ENCODE measurements around the gene DSCAM.

DSCAM gene

DNA sequence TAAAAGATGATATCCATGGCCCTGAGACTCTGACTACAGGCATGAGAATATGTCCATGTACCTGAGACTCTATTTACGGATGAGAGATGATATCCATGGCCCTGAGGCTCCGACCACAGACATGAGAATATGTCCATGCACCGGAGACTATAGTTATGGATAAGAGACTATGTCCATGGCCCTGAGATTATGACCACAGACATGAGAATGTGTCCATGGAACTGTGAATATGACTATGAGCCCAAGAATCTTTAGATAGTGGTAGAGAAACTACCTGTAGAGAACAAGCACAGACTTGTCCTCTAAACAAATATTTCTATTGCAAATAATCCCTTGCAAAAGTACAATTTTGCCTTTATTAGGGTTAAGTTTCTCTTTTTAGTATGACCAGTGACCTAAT is 716.5 kb downstream of the DSCAM start:
- Histone ChIP-seq H3K4me2 (ENCODE audit: low read length) (no peak overlapping the region), H4K20me1 (ENCODE audit: insufficient read depth, low read length) (no peaks in the 10 kb centered on the region), H3K36me3 (ENCODE audit: insufficient read depth, low read length) (no peaks in the 10 kb centered on the region), H3K9ac (ENCODE audit: low read length) (no peak overlapping the region), H3K4me3 (ENCODE audit: low read depth, low read length, poor library complexity, severe bottlenecking) (no peak overlapping the region), H3K4me1 (ENCODE audit: insufficient read depth, low read length, severe bottlenecking) (no peaks in the 10 kb centered on the region), H3K9me2 (ENCODE audit: low read depth, low read length) (no peaks in the 10 kb centered on the region), H3K27me3 (ENCODE audit: insufficient read depth, low read length) (peaks cover 4% of the 10 kb centered on the region; the same call in 1 of the 2 replicates), H3K9me3 (ENCODE audit: low read length) (no peaks in the 10 kb centered on the region), H2AFZ (ENCODE audit: low read length) (no peak overlapping the region), H3K79me2 (ENCODE audit: insufficient read depth, low read length) (no peaks in the 10 kb centered on the region), H3F3A (ENCODE audit: insufficient read depth, low read length) (no peaks in the 10 kb centered on the region), H3K27ac (ENCODE audit: low read depth, low read length, poor library complexity, severe bottlenecking) (no peak overlapping the region)
- TF ChIP-seq, protein P1, sequence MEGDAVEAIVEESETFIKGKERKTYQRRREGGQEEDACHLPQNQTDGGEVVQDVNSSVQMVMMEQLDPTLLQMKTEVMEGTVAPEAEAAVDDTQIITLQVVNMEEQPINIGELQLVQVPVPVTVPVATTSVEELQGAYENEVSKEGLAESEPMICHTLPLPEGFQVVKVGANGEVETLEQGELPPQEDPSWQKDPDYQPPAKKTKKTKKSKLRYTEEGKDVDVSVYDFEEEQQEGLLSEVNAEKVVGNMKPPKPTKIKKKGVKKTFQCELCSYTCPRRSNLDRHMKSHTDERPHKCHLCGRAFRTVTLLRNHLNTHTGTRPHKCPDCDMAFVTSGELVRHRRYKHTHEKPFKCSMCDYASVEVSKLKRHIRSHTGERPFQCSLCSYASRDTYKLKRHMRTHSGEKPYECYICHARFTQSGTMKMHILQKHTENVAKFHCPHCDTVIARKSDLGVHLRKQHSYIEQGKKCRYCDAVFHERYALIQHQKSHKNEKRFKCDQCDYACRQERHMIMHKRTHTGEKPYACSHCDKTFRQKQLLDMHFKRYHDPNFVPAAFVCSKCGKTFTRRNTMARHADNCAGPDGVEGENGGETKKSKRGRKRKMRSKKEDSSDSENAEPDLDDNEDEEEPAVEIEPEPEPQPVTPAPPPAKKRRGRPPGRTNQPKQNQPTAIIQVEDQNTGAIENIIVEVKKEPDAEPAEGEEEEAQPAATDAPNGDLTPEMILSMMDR (IDR thresholded peaks at IDR 0.05; ENCODE audit: low read length) = no peak
- TF ChIP-seq EZH2 (IDR thresholded peaks at IDR 0.05; ENCODE audit: borderline replicate concordance, low read length) = no peak

DNA sequence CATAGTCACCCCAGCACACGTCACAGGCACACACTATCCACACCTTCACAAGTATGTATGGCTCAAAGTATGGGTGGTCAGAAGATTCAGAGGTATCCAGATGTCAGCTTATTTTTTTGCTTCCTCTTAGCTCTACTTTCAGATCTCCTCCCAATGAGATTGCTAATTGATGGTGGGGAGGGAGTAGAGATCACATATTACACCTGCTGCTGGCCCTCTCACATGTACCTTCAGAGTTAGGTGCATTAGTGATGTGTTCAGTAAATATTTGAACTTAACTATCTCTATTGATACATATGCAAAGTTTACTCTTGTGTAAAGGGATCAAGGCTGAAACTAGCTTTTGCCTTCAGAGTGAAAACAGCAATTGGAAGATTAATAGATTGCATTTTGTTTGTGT is 717.1 kb downstream of the DSCAM start:
- Histone ChIP-seq H3K27me3 (ENCODE audit: insufficient read depth, low read length) (peaks cover 4% of the 10 kb centered on the region; the same call in 1 of the 2 replicates), H3K4me1 (ENCODE audit: insufficient read depth, low read length, severe bottlenecking) (no peaks in the 10 kb centered on the region), H3K79me2 (ENCODE audit: insufficient read depth, low read length) (no peaks in the 10 kb centered on the region), H3K9ac (ENCODE audit: low read length) (no peak overlapping the region), H4K20me1 (ENCODE audit: insufficient read depth, low read length) (no peaks in the 10 kb centered on the region), H3K4me2 (ENCODE audit: low read length) (no peak overlapping the region), H3K27ac (ENCODE audit: low read depth, low read length, poor library complexity, severe bottlenecking) (no peak overlapping the region), H3F3A (ENCODE audit: insufficient read depth, low read length) (no peaks in the 10 kb centered on the region), H3K4me3 (ENCODE audit: low read depth, low read length, poor library complexity, severe bottlenecking) (no peak overlapping the region), H3K9me2 (ENCODE audit: low read depth, low read length) (no peaks in the 10 kb centered on the region), H3K36me3 (ENCODE audit: insufficient read depth, low read length) (no peaks in the 10 kb centered on the region), H2AFZ (ENCODE audit: low read length) (no peak overlapping the region), H3K9me3 (ENCODE audit: low read length) (no peaks in the 10 kb centered on the region)
- TF ChIP-seq, protein P1 (IDR thresholded peaks at IDR 0.05; ENCODE audit: low read length) = no peak
- no peak for TF ChIP-seq EZH2 (IDR thresholded peaks at IDR 0.05; ENCODE audit: borderline replicate concordance, low read length)

DNA sequence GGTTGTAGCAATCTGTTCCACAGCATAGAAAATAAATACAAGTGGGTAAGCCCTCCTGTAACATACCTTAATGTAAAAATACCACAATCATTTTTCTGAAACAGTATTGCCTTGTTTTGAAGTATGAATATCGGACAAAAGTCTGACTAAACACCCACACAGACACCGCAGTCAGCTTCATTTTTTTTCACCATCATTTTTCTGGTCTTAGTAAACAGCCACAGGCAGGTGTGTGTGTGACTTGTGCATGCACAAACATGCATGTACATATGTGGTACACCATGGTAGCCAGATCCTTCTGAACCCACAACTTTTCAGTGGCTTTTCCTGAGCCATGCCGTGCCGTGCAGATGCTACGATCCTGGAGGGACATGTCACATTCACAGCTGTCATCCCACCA is 718.1 kb downstream of the DSCAM start:
- Histone ChIP-seq H3K4me3 (ENCODE audit: low read depth, low read length, poor library complexity, severe bottlenecking) (no peak overlapping the region), H3K9ac (ENCODE audit: low read length) (no peak overlapping the region), H3K79me2 (ENCODE audit: insufficient read depth, low read length) (no peaks in the 10 kb centered on the region), H3K9me3 (ENCODE audit: low read length) (no peaks in the 10 kb centered on the region), H2AFZ (ENCODE audit: low read length) (no peak overlapping the region), H3K36me3 (ENCODE audit: insufficient read depth, low read length) (no peaks in the 10 kb centered on the region), H3K4me1 (ENCODE audit: insufficient read depth, low read length, severe bottlenecking) (no peaks in the 10 kb centered on the region), H3F3A (ENCODE audit: insufficient read depth, low read length) (no peaks in the 10 kb centered on the region), H3K27ac (ENCODE audit: low read depth, low read length, poor library complexity, severe bottlenecking) (no peak overlapping the region), H3K9me2 (ENCODE audit: low read depth, low read length) (no peaks in the 10 kb centered on the region), H3K4me2 (ENCODE audit: low read length) (no peak overlapping the region), H3K27me3 (ENCODE audit: insufficient read depth, low read length) (peaks cover 4% of the 10 kb centered on the region; the same call in 1 of the 2 replicates), H4K20me1 (ENCODE audit: insufficient read depth, low read length) (no peaks in the 10 kb centered on the region)
- TF ChIP-seq EZH2 (IDR thresholded peaks at IDR 0.05; ENCODE audit: borderline replicate concordance, low read length) = no peak
- TF ChIP-seq, protein P1 (IDR thresholded peaks at IDR 0.05; ENCODE audit: low read length) = no peak

Measured in OCI-LY1 (cell line).